GM23338 (cell line): ENCODE measurements around the gene AMELX.

Source experiments
- CTCF ChIP-seq, 2 experiments: fragments of 200-600 bp in 1 of 2; sonication (generic) in 1 of 2; conservative IDR thresholded peaks; 2 replicates each; pipeline versions ENCODE4 v1.5.1 to v1.6.1; 2016 to 2017; ENCODE audit warnings: antibody characterized with exemption in 2 of 2, low read depth in 2 of 2, mild to moderate bottlenecking in 2 of 2, moderate library complexity in 1 of 2
- EZH2phosphoT487 ChIP-seq: fragments of 200-600 bp; sonication (generic); IDR thresholded peaks from one replicate; pipeline ENCODE4 v1.8.1; 2018; ENCODE audit warnings: antibody characterized with exemption; ENCODE audit not compliant: unreplicated experiment
- POLR2AphosphoS5 ChIP-seq: IDR thresholded peaks from 2 replicates; pipeline ENCODE4 v1.6.1; 2016; ENCODE audit warnings: antibody characterized with exemption, low read depth

- TF ChIP-seq CTCF (conservative IDR thresholded peaks at IDR 0.05; ENCODE audit: low read depth in 2 of 2), result no peak
- no peak for TF ChIP-seq POLR2AphosphoS5
- no peak for TF ChIP-seq EZH2phosphoT487
Measured at GRCh38 chrX:11337292-11338009, 44.2 kb downstream of the AMELX start.
